GM12878 (cell line): ENCODE measurements around the gene DDX4. TPM values are rescaled to one million over a fixed set of nuclear protein-coding genes. Genes with fewer than 3 reads are reported as not detected.

Experiments used
- ATAC-seq: fragments of 200-7000 bp; cut with Tn5 transposase; 3 replicates; pipeline ENCODE4 v1.9.1; 2020; ENCODE audit warnings: mild to moderate bottlenecking, moderate library complexity
- BruUV-seq: library from RNA; stranded (reverse); fragments of 400-500 nt; replicated peaks from 2 replicates; lab custom pipeline; 2021; lab: Mats Ljungman, UMichigan
- CTCF ChIA-PET: fragments of 300-600 bp; sonication (Branson Sonifier 250); formaldehyde crosslinking; extraction: SDS; loops from one replicate; lab custom pipeline; 2021; ENCODE audit warnings: inconsistent platforms; lab: Yijun Ruan, JAX
- POLR2A ChIA-PET: fragments of 350-600 bp; formaldehyde crosslinking; extraction: SDS; loops from one replicate; lab custom pipeline; 2021; ENCODE audit warnings: inconsistent platforms; lab: Charles Lee
- RAD21 ChIA-PET: fragments of 300-600 bp; sonication (Branson Sonifier 250); formaldehyde crosslinking; loops from one replicate; lab custom pipeline; 2023; ENCODE audit warnings: antibody characterized with exemption; ENCODE audit not compliant: unreplicated experiment; lab: Charles Lee
- SMC1A ChIA-PET: fragments of 300-600 bp; sonication (Branson Sonifier 250); formaldehyde crosslinking; loops from one replicate; lab custom pipeline; 2023; ENCODE audit not compliant: unreplicated experiment, uncharacterized antibody; lab: Charles Lee
- DNase-seq: peaks from one replicate; pipeline ENCODE4 v3.0.0-alpha.2; 2011; ENCODE audit warnings: low read depth, low spot score
- FAIRE-seq: peaks from 3 replicates; lab custom pipeline; 2011; peaks lifted over from hg19 to GRCh38; lab: Jason Lieb, UNC
- H2AFZ ChIP-seq: 2 replicates; pipeline ENCODE4 v1.6.0; 2011; ENCODE audit warnings: low read depth, low read length, control low read depth; ENCODE audit not compliant: control insufficient read depth
- H3K27ac ChIP-seq: 2 replicates; pipeline ENCODE4 v1.5.1; 2011; ENCODE audit warnings: control low read depth; ENCODE audit not compliant: control insufficient read depth, insufficient read depth
- H3K27me3 ChIP-seq, 2 experiments: replicated peaks in 1 of 2; 2 replicates each; pipeline versions ENCODE4 v1.6.0 to v1.6.1; 2011; ENCODE audit warnings: low read length in 1 of 2; ENCODE audit not compliant: control insufficient read depth in 2 of 2, insufficient read depth in 2 of 2
- H3K36me3 ChIP-seq, 2 experiments: 2 replicates each; pipeline ENCODE4 v1.5.1; 2011; ENCODE audit warnings: low read length in 1 of 2; ENCODE audit not compliant: control insufficient read depth in 2 of 2, insufficient read depth in 2 of 2
- H3K4me1 ChIP-seq: 2 replicates; pipeline ENCODE4 v1.6.1; 2011; ENCODE audit warnings: mild to moderate bottlenecking, low read length, moderate library complexity, mixed read lengths; ENCODE audit not compliant: control insufficient read depth, insufficient read depth
- H3K4me2 ChIP-seq: 2 replicates; pipeline ENCODE4 v1.6.0; 2011; ENCODE audit warnings: control low read depth; ENCODE audit not compliant: control insufficient read depth, insufficient read depth
- H3K4me3 ChIP-seq: fragments of 200-600 bp; sonication (generic); 2 replicates; pipeline ENCODE4 v1.5.1; 2016
- H3K79me2 ChIP-seq: 2 replicates; pipeline ENCODE4 v1.6.0; 2011; ENCODE audit warnings: low read length; ENCODE audit not compliant: control insufficient read depth, insufficient read depth
- H3K9ac ChIP-seq: 2 replicates; pipeline ENCODE4 v1.8.0; 2011; ENCODE audit warnings: low read length, control low read depth, mixed read lengths; ENCODE audit not compliant: control insufficient read depth, insufficient read depth
- H3K9me3 ChIP-seq: replicated peaks from 3 replicates; pipeline ENCODE4 v1.5.1; 2011; ENCODE audit warnings: mild to moderate bottlenecking, low read length; ENCODE audit not compliant: control insufficient read depth, insufficient read depth
- H4K20me1 ChIP-seq: 2 replicates; pipeline ENCODE4 v1.6.0; 2011; ENCODE audit not compliant: control insufficient read depth, insufficient read depth
- ATF7 ChIP-seq: fragments of 450-650 bp; IDR thresholded peaks from 2 replicates; pipeline ENCODE4 v1.6.1; 2016; ENCODE audit warnings: low read depth, mild to moderate bottlenecking
- BACH1 ChIP-seq: fragments of 450-650 bp; IDR thresholded peaks from 2 replicates; pipeline ENCODE4 v1.6.1; 2017; ENCODE audit warnings: mild to moderate bottlenecking, borderline replicate concordance
- PAX8 ChIP-seq: fragments of 450-650 bp; IDR thresholded peaks from 2 replicates; pipeline ENCODE4 v1.6.1; 2017; ENCODE audit warnings: mild to moderate bottlenecking, moderate library complexity
- RCOR1 ChIP-seq: conservative IDR thresholded peaks from 2 replicates; pipeline ENCODE4 v1.6.1; 2012; ENCODE audit warnings: low read depth, low read length, improper control_type of control experiment
- SP1 ChIP-seq: IDR thresholded peaks from one replicate; pipeline ENCODE4 v1.6.1; 2011; ENCODE audit warnings: low read depth, low read length
- TARDBP ChIP-seq: IDR thresholded peaks from 2 replicates; pipeline ENCODE4 v1.6.1; 2016; ENCODE audit warnings: borderline replicate concordance
- ZNF274 ChIP-seq: IDR thresholded peaks from one replicate; pipeline ENCODE4 v1.8.0; 2011; ENCODE audit not compliant: insufficient read length, insufficient read depth
- ZNF384 ChIP-seq: IDR thresholded peaks from 2 replicates; pipeline ENCODE4 v1.6.1; 2012; ENCODE audit warnings: low read depth, mild to moderate bottlenecking, low read length, improper control_type of control experiment, borderline replicate concordance
- WGBS: methylation state at CpG from one replicate; pipeline ENCODE4 v1.1.6; 2016; ENCODE audit warnings: low lambda C conversion rate; ENCODE audit not compliant: insufficient replicate concordance, insufficient coverage; ENCODE audit errors: missing lambda C conversion rate; 5-methylcytosine and 5-hydroxymethylcytosine counted together
- in situ Hi-C: fragments of 300-500 bp; cut with MboI; formaldehyde crosslinking; loops from 9 replicates; pipeline ENCODE4 v1.14.3; 2018; ENCODE audit warnings: mixed read lengths
- intact Hi-C: fragments of 100-400 bp; cut with micrococcal nuclease; formaldehyde crosslinking; loops from one replicate; pipeline ENCODE4 v1.14.2; 2022; ENCODE audit not compliant: unreplicated experiment
- polyA plus RNA-seq, 11 experiments: library from polyadenylated mRNA; depleted of rRNA in 4 of 11; unstranded in 6 of 11; stranded (reverse) in 5 of 11; fragments of >200 nt; fragmentation: Nextera tagmentation in 4 of 11; fragmentation: Illumina TruSeq in 1 of 11; extraction: Ambion mirVana in 4 of 11; extraction: Trizol in 1 of 11; gene quantifications; 1 replicate in 1 of 11; 2 replicates in 10 of 11; pipeline versions ENCODE4 v1.2.1 to v1.2.3, GENCODE V29; 2011 to 2016; ENCODE audit warnings: inconsistent platforms in 2 of 11, missing spikeins in 2 of 11, low read depth in 1 of 11
- total RNA-seq, 4 experiments: library from RNA; depleted of rRNA in 3 of 4; stranded (reverse); fragments of >200 nt in 3 of 4; fragmentation: Illumina TruSeq in 1 of 4; extraction: Trizol in 1 of 4; gene quantifications; 2 replicates each; pipeline versions ENCODE4 v1.2.1 to v1.2.3, GENCODE V29; 2013 to 2021
- TF ChIP-seq, protein P1 (sequence below): IDR thresholded peaks from 2 replicates; pipeline ENCODE4 v1.6.1; 2011; ENCODE audit warnings: mild to moderate bottlenecking, low read depth, low read length, moderate library complexity; ENCODE audit not compliant: insufficient replicate concordance
- TF ChIP-seq, protein P2 (sequence below): fragments of 450-650 bp; IDR thresholded peaks from 2 replicates; pipeline ENCODE4 v1.6.1; 2018; ENCODE audit warnings: borderline replicate concordance, mild to moderate bottlenecking; ENCODE audit not compliant: partially characterized antibody
- TF ChIP-seq, protein P3 (sequence below): IDR thresholded peaks from 2 replicates; pipeline ENCODE4 v1.6.1; 2011; ENCODE audit warnings: borderline replicate concordance, low read depth, mild to moderate bottlenecking, moderate library complexity, mixed read lengths, low read length; ENCODE audit not compliant: insufficient read depth; ENCODE audit errors: extremely low read length
- TF ChIP-seq, protein P4 (sequence below): fragments of 150-350 bp; IDR thresholded peaks from 2 replicates; pipeline ENCODE4 v1.6.1; 2014; ENCODE audit warnings: mild to moderate bottlenecking, low read depth, low read length
- TF ChIP-seq, protein P5 (sequence below): fragments of 450-650 bp; IDR thresholded peaks from 2 replicates; pipeline ENCODE4 v1.6.1; 2017; ENCODE audit warnings: low read depth, mild to moderate bottlenecking, moderate library complexity

Gene DDX4
- total and polyA plus RNA-seq, 10 of the 15 experiments (the other 5 are each of a cell fraction or from before 2014, with no cell fraction given), result 0.05 to 0.36 (median 0.09) TPM; not detected in 4

DNA sequence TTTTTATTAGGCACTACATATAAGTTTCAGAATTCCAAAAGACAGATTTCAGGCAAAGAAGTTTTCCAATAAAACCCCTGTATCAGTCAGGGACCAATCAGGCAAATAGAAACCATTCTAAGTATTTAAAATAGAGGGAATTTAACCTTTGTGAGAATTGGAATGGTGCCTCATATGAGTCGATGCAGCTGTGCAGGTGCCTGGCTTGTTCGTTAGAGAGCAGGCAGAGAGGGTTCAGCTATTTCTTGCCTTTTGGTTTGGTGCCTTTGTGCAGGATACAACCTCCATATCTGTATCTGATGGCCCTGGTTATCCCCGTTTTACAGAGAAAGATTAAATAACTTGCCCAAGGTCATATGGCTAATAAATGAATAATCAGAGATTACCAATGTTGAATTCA lies 6.0 kb upstream of the DDX4 start:
- no peak overlapping the region for H3K9ac ChIP-seq
- ChIA-PET RAD21 (no interaction called here), CTCF (no interaction called here)
- H3K4me2 ChIP-seq, result no peak overlapping the region
- BruUV-seq, result no TSS peak
- H3K79me2 ChIP-seq, result no peaks in the 10 kb centered on the region
- in situ Hi-C loops (no loop called here), intact Hi-C loops (no loop called here)
- no peak overlapping the region for H2AFZ ChIP-seq
- no peak for FAIRE-seq
- DNase-seq, result no peak
- TF ChIP-seq RCOR1 (no peak), BACH1 (no peak), ZNF274 (no peak), PAX8 (no peak), ZNF384 (no peak), SP1 (no peak), ATF7 (no peak), TARDBP (no peak)
- TF ChIP-seq, protein P1, sequence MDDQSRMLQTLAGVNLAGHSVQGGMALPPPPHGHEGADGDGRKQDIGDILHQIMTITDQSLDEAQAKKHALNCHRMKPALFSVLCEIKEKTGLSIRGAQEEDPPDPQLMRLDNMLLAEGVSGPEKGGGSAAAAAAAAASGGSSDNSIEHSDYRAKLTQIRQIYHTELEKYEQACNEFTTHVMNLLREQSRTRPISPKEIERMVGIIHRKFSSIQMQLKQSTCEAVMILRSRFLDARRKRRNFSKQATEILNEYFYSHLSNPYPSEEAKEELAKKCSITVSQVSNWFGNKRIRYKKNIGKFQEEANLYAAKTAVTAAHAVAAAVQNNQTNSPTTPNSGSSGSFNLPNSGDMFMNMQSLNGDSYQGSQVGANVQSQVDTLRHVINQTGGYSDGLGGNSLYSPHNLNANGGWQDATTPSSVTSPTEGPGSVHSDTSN, result no peak
- TF ChIP-seq, protein P2, sequence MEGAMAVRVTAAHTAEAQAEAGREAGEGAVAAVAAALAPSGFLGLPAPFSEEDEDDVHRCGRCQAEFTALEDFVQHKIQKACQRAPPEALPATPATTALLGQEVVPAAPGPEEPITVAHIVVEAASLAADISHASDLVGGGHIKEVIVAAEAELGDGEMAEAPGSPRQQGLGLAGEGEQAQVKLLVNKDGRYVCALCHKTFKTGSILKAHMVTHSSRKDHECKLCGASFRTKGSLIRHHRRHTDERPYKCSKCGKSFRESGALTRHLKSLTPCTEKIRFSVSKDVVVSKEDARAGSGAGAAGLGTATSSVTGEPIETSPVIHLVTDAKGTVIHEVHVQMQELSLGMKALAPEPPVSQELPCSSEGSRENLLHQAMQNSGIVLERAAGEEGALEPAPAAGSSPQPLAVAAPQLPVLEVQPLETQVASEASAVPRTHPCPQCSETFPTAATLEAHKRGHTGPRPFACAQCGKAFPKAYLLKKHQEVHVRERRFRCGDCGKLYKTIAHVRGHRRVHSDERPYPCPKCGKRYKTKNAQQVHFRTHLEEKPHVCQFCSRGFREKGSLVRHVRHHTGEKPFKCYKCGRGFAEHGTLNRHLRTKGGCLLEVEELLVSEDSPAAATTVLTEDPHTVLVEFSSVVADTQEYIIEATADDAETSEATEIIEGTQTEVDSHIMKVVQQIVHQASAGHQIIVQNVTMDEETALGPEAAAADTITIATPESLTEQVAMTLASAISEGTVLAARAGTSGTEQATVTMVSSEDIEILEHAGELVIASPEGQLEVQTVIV, result no peak
- TF ChIP-seq, protein P3, sequence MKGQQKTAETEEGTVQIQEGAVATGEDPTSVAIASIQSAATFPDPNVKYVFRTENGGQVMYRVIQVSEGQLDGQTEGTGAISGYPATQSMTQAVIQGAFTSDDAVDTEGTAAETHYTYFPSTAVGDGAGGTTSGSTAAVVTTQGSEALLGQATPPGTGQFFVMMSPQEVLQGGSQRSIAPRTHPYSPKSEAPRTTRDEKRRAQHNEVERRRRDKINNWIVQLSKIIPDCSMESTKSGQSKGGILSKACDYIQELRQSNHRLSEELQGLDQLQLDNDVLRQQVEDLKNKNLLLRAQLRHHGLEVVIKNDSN, result no peak
- TF ChIP-seq, protein P4, sequence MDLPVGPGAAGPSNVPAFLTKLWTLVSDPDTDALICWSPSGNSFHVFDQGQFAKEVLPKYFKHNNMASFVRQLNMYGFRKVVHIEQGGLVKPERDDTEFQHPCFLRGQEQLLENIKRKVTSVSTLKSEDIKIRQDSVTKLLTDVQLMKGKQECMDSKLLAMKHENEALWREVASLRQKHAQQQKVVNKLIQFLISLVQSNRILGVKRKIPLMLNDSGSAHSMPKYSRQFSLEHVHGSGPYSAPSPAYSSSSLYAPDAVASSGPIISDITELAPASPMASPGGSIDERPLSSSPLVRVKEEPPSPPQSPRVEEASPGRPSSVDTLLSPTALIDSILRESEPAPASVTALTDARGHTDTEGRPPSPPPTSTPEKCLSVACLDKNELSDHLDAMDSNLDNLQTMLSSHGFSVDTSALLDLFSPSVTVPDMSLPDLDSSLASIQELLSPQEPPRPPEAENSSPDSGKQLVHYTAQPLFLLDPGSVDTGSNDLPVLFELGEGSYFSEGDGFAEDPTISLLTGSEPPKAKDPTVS, result no peak
- TF ChIP-seq, protein P5, sequence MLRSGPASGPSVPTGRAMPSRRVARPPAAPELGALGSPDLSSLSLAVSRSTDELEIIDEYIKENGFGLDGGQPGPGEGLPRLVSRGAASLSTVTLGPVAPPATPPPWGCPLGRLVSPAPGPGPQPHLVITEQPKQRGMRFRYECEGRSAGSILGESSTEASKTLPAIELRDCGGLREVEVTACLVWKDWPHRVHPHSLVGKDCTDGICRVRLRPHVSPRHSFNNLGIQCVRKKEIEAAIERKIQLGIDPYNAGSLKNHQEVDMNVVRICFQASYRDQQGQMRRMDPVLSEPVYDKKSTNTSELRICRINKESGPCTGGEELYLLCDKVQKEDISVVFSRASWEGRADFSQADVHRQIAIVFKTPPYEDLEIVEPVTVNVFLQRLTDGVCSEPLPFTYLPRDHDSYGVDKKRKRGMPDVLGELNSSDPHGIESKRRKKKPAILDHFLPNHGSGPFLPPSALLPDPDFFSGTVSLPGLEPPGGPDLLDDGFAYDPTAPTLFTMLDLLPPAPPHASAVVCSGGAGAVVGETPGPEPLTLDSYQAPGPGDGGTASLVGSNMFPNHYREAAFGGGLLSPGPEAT, result no peak
- TF ChIP-seq, all 136 proteins: peak for 0
- Histone ChIP-seq H3K27me3 (no peaks in the 10 kb centered on the region), H3K27ac (no peak overlapping the region), H3K9me3 (no peaks in the 10 kb centered on the region), H4K20me1 (no peaks in the 10 kb centered on the region), H3K4me3 (no peak overlapping the region), H3K36me3 (no peaks in the 10 kb centered on the region), H3K4me1 (no peaks in the 10 kb centered on the region)
- 28% methylated on average over 3 of the region's 3 CpGs for WGBS
- no peak for ATAC-seq
- ChIA-PET POLR2A (no interaction called here), SMC1A (interaction anchor here (0.9 kb wide), 1 partner anchor 39 kb away, joined by 3 read pairs; no protein-coding TSS in a partner anchor)
